HG03025 (cell line): Measurements from ENCODE around the gene NPSR1.
A peak's percentile ranks its signal among the peaks of the same experiment; 100 is the strongest.
"Not testable (repeated sequence)": the region's sequence is repeated elsewhere in the genome, so short reads cannot be mapped to it uniquely, and the experiment has no call there.

Experiments used
- ATAC-seq: cut with Tn5 transposase; IDR thresholded peaks from one replicate; pipeline ENCODE4 v1.9.1; 2021; ENCODE audit warnings: mild to moderate bottlenecking, moderate library complexity; ENCODE audit not compliant: unreplicated experiment, low FRiP score

The NPSR1 gene

DNA sequence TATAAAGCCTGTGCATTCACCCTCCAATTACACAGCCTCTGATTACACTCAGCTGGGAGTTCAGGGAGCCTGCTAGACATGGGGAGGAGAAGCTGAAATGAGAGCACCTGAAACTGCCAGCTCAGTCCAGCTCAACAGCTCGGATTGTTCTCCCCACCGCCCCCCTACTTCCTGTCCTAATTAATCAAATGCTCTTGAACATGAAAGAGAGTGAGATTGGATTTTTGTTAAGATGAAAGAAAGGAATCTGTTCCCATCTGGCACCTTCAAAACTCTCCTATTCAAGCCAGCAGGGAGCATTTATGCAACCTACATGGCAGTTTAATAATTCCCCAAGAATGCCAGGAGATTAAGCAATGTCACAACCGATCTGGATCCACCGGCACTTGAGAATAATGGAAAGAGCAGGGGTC, 98.0 kb downstream of the NPSR1 start:
- no peak for ATAC-seq

DNA sequence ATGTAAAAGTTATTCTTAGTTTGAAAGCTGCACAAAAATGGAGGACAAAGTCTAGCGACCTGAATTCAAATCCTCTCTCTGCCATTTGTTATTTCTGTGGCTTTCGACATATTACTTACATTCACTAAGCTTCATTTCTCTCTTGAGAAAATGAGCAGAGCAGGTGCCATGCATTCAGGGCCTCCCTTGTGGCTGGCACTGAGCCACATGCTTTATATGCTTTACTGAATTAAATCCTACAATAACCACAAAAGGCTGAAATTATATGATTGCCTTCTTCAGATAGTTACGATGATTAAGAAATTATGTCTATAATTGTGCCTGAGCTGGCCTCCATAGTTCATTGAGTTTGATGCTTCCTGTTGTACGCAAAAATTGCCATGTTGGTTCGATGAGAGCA, 98.7 kb downstream of the NPSR1 start:
- no peak for ATAC-seq

DNA sequence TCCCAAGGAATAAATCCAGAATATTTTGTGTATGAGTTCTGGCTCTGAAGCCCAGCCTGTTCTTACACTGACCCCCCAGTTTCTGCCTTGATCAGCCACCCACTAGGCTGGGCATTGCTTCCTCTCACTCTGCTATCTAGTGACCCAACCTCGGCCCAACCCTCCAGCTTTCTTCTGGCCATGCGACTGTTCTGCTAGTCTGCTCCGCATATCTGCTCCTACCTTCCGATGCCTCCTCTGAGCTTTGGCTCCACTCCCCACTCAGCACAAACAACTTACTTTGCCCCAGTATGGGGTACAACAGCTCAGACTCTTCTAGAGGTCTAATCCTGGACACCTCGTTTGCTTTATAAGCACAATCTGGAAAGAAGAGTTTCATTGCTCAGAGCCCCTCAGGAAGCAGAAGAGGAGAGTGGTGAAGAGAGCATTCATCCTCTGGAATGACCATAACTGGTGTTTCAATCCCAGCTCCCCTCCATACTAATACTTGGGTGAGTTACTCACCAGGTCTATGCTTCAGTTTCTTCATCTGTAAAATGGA, 99.6 kb downstream of the NPSR1 start:
- no peak for ATAC-seq

DNA sequence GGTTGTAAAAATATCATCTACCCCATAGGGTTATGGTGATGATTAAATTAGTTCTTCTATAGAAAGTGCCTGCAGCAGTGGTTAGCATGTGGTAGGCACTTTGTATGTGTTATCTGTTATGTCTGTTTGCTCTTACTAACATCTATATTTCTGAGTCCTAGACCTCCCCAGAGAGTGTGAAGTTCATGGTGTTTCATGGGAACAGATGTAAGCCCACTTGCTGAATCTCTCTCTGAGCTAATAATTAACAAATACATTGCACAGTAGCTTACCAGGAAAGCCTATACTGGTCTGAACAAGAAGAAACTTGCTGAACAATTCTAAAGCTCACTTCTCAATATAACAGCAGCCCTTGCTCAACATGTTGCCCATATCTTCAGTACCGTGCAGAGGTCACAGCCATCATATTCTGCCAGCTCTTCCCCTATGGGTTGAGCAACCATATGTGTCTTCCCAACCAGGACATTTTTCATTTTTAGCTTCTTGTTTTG, 100.1 kb downstream of the NPSR1 start:
- no peak for ATAC-seq

DNA sequence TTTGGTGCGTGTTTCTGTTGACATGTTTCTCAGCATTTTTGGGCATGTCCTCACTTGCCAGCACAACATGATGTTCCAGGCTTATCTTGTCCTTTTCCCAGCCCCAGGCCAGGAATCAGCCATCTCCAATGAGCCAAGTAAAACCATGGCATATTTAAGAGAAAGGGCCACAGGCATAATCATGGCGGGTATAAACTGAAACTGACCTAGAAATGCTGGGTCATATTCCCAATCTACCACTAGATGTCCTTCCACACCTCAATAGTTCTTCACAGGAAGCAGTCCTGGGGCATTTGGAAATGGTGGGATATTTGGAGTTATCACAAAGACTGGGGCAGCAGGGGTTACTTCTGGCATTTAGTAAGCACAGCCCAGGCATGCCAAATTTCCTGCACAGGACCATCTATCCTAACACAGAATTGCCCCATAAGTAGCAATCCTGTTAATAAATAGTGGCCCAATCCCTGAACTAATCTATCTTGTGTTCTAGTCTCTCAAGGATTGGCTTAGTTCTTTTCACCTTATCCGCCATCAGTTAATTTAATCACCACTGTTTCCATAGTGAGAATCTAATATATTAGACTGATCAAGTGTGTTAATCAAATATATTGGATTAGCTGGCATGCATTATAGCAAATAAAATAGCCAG, 101.6 kb downstream of the NPSR1 start:
- no peak for ATAC-seq

DNA sequence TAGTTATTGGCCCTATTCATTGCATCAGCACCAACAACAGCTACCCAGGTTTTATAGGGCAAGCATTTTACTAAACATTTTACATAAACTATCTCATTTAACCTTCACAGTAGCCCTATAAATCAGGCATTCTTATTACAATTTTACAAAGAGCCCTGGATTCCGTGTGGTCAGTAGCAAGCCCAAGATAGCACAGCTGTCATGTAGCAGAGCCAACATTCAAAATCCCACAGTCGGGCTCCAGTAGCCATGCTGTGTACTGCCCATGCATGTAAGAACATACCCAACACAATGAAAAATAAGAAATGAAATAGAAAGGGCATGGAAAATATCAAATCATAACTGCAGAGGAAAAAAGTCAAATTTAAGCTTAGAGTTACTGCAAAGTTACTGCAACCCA, 102.3 kb downstream of the NPSR1 start:
- no peak for ATAC-seq

DNA sequence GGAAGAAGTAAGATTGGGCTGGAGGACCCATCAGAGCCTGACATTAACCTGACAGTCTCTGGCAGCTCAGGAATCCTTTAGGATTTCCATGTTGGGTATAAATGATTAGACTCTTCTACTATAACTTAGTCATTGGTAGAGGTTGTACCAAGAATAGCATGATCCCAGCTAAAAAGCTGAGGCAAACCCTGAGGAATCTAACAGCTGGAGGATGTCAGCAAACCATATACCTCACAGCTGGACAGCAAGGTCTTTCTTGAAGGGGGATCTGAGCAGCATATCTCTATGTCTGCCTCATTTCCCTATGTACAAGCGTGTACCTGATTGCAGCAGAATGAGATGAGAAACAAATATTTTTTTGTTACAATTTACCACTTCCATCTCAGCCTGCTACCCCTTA, 103.2 kb downstream of the NPSR1 start:
- ATAC-seq = no peak

DNA sequence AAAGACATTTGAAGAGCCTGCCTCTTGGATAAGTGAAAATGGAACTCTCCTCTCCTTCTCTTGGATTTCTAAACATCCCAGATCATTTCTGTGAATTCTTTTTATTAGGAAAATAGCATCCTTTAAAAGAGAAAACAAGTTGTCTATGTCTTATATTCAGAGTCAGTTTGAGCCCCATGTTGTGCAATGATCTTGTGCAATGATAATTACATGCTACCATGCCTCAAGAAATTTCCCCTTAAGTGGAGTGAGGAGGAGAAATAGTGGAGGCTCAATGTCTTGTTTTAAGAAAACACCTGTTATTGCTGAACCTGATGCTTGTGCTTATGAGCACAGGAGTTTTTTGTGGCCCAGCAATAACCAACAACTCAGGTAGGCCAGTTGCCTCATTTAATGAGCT, 103.6 kb downstream of the NPSR1 start:
- no peak for ATAC-seq

DNA sequence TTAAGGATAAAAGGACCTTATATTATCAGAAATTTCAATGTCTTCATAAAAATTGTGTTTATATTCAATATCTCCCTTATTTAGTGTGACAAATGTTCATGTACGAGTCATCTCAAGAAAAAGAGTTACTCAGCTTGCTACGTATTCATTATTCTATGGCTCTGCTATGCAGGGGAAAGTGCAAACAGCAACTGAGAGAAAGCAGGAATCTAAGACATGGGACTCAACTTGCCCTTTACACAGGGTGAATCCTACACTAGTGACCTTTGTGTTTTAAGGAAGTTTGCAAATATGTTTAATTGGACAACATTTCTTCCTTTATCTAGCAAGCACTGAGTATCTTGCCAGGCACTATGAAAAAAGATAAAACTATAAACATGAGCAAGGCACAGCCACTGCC, 104.7 kb downstream of the NPSR1 start:
- ATAC-seq = no peak

DNA sequence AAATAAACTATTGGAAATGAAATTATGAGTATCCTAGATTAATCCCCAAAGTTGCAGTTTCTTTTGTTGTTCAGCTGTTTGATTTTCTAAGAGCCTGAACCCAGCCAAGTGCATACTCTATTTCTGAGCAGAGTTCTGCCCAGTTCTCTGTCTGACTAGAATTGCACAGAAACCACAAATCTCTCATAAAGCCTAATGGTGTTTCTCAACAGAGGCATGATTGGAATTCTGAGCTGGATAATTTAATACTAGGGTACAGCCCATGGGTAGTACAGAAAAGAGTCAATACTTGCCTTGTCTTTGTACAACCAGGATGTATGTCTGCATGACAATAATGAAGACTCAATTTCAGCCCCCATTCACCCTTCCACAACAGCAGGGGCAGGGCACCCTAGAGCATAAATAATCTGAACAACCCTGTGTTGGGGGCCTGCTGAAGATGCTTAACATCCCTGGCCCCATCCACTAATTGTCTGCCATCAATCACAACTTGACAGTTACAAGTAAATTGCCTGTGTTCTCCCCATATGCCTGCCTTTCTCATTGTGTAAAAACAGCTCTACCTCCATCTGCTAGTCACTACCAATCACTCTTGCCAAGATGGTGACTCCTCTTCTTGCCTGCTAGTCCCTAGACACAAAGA, 114.4 kb downstream of the NPSR1 start:
- ATAC-seq = no peak

DNA sequence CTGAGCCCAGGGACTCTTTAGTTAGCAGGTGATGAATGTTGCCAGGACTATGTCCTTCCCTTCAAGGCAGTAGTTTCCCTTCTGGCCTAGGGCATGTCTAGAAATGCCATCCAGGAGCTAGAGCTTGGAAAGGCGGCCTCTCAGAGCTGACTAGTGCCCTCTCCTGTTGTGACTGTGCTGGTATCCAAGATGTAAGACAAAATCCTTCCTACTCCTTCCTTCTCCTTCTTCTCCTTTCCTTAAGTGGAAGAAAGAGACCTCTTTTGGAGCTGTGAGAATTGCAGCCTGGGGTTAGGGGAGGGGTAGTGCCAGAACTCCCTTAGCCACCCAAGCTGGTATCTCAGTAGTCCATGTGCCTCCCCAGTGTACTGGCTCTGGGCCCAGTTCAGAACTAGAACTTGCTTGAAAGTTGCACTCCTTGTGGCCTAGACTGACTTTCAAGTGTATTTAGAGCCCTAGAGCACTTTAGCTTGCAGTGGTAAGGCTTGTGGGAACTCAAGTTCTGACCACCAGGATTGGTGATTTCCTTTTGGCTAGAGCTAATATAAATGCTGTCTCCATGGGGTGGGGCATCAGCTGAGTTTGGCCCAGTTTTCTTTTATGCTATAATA, 118.8 kb downstream of the NPSR1 start:
- no peak for ATAC-seq

DNA sequence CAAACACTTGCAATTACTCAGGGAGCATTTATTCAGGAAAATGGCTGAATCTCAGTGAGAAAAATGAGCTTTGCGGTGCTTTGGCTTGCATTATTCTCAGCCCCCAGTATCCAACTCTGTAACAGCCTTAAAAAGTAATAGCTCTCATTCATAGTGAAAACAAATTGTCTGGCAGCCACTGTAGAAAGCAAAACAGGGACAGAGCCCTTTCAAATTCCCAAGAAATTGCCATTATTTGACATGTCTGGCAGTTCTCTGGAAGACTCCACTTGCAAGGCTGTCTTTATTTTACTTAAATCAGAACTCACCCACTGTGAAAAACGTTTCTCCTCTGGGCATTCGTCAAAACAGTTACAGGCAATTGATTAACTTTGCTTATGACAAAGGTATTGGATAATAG, 122.5 kb downstream of the NPSR1 start:
- ATAC-seq = no peak

DNA sequence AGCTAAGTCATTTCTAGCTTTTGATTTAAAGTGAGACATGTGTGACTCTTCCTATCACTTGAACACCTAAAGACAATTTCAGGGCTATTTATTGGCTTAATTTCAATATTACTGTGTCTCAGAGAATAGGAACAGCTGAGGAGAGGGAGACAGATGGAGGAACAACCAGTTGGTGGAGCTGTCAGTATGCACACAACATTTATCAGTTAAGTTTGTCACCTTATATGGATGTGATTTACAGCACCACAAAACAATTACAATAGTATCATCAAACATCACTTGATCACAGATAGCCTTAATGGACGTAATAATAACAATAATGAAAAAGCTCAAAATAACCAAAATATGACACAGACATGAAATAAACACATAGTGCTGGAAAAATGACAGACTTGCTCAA, 129.6 kb downstream of the NPSR1 start:
- ATAC-seq = no peak

DNA sequence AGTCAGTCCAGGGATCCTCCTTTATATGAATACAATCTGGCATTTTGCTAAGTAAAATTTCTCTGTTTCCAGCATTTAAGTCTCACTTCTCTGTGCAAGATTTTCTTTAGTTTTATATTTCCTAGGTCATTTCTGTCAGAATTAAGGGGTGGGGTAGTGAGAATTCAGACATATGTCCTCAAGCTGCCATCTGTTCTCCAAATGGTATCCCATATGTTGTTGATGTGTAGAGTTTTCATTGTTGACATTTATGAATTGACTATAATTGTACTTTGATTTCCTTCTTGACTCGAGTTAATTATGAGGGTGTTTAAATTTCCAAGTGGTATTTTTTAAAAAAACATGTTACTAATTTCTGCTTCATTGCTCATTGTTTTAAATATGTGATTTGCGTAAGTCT, 148.8 kb downstream of the NPSR1 start:
- ATAC-seq = no peak

DNA sequence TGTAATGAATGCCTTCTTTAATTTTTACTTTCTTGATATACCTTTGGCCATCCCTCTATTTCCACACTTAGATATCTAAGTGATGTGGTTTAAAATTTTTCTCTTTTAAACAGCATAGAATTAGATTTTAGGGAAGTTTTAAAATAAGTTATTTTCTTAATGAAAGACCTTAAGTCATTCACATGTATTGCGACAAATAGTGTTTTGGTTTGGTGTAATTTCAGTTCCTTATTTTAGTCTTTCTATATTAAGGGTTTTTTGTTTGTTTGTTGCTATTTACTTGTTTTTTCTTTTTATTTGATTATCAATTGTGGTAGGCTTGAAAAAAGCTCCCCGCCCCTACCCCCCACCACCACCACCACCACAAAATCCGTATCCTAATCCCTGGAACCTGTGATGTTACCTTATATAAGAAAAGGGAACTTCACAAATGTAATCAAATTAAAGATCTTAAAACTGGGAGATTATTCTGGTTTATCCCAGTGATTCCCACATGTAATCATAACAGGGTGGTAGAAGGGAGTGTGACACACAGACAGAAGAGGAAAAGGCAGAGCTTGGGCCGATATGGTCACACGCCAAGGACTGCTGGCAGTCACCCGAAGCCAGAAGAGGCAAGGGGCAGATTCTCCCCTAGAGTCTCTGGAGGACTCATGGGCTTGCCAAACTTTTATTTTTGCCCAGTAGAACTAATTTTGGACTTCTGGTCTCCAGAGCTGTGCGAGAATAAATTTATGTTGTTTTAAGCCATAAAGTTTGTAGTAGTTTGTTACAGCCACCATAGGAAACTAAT, 149.7 kb downstream of the NPSR1 start:
- no peak for ATAC-seq

DNA sequence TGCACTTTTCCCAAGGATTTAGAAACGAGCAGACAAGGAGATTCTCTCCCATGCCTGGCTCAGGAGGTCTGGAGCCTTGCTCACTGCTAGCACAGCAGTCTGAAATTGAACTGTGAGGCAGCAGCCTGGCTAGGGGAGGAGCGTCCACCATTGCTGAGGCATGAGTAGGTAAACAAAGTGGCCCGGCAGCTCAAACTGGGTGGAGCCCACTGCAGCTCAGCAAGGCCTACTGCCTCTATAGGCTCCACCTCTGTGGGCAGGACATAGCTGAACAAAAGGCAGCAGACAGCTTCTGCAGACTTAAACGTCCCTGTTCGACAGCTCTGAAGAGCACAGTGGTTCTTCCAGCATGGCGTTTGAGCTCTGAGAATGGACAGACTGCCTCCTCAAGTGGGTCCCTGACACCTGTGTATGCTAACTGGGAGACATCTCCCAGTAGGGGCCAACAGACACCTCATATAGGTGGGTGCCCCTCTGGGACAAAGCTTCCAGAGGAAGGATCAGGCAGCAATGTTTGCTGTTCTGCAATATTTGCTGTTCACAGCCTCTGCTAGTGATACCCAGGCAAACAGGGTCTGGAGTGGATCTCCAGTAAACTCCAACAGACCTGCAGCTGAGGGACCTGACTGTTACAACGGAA, 156.3 kb downstream of the NPSR1 start:
- ATAC-seq = not testable (repeated sequence)

DNA sequence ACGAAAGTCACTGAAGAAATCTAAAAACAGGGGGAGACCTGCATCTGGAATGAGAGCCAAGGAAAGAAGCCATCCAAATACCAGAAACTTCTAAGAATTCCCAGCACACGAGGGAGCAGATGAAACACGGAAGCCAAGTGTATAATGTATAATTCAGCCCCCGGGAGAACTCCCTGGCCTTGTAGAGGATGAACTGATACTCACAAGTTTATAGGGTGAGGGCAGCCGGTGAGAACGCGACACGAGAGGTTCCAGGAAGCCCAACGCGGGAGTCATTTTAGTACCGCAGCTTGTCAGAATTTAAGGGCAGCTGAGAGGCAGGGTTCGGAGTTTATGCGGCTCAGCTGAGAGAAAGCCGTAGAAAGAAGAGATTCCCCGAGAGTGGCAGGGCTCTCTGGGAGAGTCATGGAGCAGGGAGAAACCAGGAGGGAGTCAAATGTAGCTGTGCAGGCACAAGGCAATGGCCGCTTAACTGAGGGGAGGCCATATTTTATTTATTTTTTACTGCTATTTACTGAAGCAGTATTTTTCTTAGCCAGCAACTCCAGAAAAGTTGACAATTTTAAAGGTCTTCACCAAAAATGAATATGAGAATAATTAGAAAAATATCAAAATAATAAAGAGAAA, 164.0 kb downstream of the NPSR1 start:
- ATAC-seq = no peak

DNA sequence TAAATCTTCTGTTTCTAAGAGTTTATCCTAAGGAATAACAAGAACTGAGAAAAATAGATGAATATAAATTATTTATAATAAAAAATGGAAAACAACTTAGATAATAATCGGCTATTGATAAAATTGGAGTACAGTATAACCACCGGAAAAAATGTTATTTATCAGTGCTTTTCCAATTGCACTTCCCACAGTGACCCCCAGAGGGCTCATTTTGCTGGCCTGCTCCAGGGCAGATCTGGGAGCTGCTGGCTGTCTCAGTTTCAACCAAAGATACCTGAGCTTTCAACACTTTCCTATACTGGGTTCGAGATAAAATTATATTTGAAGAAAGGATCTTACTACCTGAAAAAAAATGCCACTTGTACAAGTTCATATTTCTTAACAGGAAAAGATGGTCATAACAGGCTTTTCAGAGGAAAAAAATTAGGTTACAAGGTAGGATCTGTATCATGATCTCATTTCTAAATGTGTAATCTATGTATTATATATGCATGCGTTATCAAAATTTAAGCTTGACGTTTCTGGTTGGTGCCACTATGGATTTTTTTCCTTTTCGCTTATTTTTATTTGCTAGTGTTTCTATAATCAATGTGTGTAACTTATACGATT, 165.7 kb downstream of the NPSR1 start:
- ATAC-seq = peak; percentile 93

DNA sequence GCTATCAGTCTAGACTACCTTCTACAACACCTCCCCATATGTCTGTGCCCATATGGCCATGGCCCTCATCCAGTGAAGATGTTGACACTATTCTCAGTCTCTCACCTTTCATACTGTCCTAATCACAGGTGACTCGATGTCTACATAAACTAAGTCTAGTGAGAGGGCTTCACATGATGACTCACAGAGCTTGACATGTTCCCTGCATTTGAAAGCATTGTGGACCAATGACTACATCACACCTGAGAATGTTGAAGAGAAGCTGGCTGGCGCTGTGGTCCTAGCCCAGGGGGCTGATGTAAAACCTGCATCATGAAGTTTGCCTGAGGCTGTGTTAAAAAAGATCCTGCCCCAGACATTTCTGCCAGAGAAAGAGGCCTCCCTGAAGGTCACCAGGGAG, 167.2 kb downstream of the NPSR1 start:
- no peak for ATAC-seq

DNA sequence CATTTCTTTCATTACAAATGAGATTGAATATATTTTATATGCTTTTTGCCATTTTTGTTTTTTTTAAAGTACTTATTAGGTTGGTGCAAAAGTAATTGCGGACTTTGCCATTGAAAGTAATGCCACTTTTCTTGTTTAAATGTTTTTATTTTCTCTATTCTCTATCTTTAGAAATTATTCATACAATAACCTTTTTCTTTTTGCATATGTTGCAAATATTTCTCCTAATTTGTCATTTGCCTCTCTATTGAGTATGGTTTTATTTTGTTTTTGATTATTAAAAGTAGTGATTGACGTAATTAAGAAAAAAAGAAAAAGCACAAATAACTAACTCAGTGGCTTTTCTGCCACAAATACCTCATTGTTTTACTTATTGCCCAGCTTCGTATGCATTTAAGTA, 172.4 kb downstream of the NPSR1 start:
- ATAC-seq = no peak
